NK-92 treated with Interleukin-12 subunit alpha and Interleukin-12 subunit beta, amount 100 ng/mL, for 24 hours (cell line): ENCODE measurements around the gene COL9A3.

Source experiments
- DNase-seq: peaks from one replicate; lab custom pipeline; 2025; lab: John Stamatoyannopoulos, UW

The COL9A3 gene

GRCh38 chr20:62811320-62811719 lies 5.5 kb upstream of the COL9A3 start:
- no peak for DNase-seq

GRCh38 chr20:62811720-62812119 lies 5.1 kb upstream of the COL9A3 start:
- no peak for DNase-seq

- no peak for DNase-seq
Observed at GRCh38 chr20:62812181-62812906, 4.5 kb upstream of the COL9A3 start.

- no peak for DNase-seq
Observed at GRCh38 chr20:62812907-62813200, 4.0 kb upstream of the COL9A3 start.

- DNase-seq: no peak
Observed at GRCh38 chr20:62813588-62813987, 3.3 kb upstream of the COL9A3 start.

- DNase-seq: no peak
Observed at GRCh38 chr20:62814060-62814708, 2.7 kb upstream of the COL9A3 start.

- no peak for DNase-seq
Observed at GRCh38 chr20:62814709-62815065, 2.2 kb upstream of the COL9A3 start.

GRCh38 chr20:62815066-62815991 lies 1.5 kb upstream of the COL9A3 start:
- no peak for DNase-seq

GRCh38 chr20:62816031-62816883 lies 593 bp upstream of the COL9A3 start:
- no peak for DNase-seq

GRCh38 chr20:62817975-62818591 lies 1.2 kb downstream of the COL9A3 start:
- DNase-seq: no peak

GRCh38 chr20:62818592-62819493 lies 2.0 kb downstream of the COL9A3 start:
- no peak for DNase-seq

- DNase-seq: no peak
Observed at GRCh38 chr20:62819494-62820174, 2.8 kb downstream of the COL9A3 start.

GRCh38 chr20:62820208-62820961 lies 3.5 kb downstream of the COL9A3 start:
- DNase-seq: no peak

GRCh38 chr20:62820962-62821725 lies 4.3 kb downstream of the COL9A3 start:
- no peak for DNase-seq

- DNase-seq: no peak
Observed at GRCh38 chr20:62821726-62822210, 4.9 kb downstream of the COL9A3 start.

- no peak for DNase-seq
Observed at GRCh38 chr20:62822239-62822787, 5.5 kb downstream of the COL9A3 start.

- DNase-seq: no peak
Observed at GRCh38 chr20:62822788-62823651, 6.2 kb downstream of the COL9A3 start.
